NCI-H146 treated with DMSO at 0.1 percent for 48 hours (cell line): Measurements from ENCODE around the gene CNTNAP5.
A peak's percentile ranks its signal among the peaks of the same experiment; 100 is the strongest.

Source experiments
- DNase-seq: peaks from one replicate; lab custom pipeline; 2025; ENCODE audit not compliant: unreplicated experiment; lab: John Stamatoyannopoulos, UW

Gene CNTNAP5

GRCh38 chr2:124053796-124054195 is 28.7 kb downstream of the CNTNAP5 start:
- DNase-seq, result no peak

GRCh38 chr2:124063596-124063995 is 38.5 kb downstream of the CNTNAP5 start:
- no peak for DNase-seq

DNA sequence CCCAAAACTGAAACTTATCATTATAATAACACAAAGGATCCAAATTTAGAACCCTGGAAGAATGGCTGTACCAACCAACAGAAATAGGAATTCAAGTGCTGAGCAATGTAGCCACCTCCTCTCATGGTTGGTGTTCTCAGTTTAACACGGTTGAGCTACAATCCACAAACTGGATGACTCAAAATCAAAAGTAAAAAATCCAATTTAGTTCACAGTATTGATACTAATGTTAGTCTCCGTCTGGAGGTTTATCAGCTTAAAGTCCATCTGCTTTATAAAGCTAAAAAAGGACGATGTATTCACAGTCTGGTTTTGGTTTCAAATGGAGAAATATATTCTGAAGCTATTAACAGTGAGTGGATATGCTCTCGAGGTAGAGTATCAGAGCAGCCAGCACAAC is 40.5 kb downstream of the CNTNAP5 start:
- no peak for DNase-seq

GRCh38 chr2:124066776-124067175 is 41.7 kb downstream of the CNTNAP5 start:
- DNase-seq, result no peak

DNA sequence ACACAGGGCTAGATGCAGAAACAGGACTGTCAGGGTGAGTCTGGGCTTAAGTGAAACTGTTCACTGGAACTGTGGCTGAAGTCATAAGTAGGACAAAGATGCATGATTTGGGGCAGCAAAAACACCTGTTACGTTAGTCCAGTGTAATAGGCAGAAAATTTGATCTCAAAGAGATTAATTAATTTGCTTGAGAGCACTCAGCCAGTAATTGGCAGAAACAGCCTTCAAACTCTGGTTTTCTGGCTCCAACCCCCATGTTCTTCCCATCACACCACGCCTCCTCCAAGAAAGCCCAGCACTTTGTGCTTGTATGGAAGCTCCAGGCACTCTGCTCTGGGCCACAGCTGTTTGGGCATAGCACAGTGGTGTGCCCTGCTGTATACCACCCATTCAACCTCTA is 54.0 kb downstream of the CNTNAP5 start:
- DNase-seq, result no peak

DNA sequence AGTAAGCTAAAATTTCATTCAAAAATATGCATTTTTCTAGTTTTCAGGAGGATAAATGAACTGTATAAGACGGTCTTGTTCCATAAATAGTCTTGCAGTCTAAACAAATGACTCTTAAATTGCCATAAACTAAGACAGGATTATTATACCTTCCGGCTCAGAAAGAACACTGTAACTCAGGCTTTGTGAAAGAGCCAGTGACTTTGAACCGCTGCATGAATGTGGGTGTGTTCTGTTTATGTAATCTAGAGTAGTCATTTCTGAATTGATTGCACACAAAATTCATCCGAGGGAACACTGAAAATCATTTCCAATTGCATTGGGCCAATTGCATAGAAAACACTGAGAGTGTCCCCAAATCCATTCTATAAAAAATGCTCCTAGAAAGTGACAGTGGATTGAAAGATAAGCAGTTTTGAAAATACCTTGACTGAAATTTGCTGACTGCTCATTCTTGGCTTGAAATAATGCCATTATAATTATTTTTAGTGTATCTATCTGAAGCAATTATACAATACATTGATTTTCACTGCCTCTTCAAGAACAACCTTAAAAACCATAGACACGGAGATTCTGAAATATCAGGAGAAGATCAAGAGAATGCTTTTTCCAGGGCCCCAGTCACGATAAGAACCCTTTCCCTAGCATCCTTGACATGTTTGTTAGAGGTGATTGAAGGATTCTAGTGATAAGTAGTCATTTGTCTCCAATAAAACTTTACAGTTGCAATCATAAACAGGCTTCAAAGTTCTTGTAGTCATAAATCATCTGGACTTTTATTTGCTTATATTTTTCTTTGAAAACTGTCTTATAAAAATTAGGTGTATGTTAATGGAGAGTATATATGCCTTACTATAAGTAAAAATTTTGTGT is 55.4 kb downstream of the CNTNAP5 start:
- no peak for DNase-seq

- no peak for DNase-seq
Observed at GRCh38 chr2:124081154-124081716, 56.1 kb downstream of the CNTNAP5 start.

GRCh38 chr2:124088616-124089015 is 63.5 kb downstream of the CNTNAP5 start:
- DNase-seq, result no peak

DNA sequence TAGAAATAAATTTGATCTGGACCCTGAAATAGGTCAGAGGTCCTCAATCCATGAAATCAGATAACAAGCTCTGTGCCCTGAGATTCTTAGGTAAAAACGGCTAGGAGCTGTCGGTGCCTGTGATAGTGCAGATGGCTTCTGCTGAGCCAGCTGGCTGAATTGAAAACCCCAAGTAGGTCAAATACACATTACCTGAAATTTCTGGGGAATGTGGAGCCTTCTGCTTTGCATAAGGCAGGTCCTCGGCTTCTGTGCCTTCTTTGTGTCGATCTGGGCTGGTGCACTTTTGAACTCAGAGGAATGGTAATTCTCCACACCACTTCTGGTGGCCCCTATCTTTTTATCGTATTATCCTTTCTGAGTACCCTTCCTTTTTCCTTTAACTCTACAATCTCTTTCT is 66.6 kb downstream of the CNTNAP5 start:
- DNase-seq, result no peak

- DNase-seq, result no peak
Observed at GRCh38 chr2:124092651-124093050, 67.6 kb downstream of the CNTNAP5 start.

GRCh38 chr2:124104914-124105313 is 79.8 kb downstream of the CNTNAP5 start:
- DNase-seq, result no peak

DNA sequence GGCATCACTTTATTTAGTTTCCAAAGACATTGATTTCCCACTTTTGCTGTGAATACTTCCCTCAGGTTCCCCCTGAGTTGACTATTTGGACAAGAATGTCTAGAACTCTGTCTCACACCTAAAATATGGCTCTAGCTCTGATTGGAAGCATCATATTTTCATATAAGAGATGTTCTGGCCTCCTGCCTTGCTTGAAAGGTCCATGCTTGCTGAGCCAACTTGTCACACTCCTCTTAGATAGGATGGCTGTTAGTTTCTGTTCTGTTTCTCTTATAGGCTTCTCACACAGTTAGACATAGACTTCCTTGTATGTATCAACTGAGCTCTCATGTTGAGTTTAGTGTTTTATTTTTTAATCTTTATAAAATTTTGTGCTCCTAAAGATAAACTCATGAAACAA is 87.1 kb downstream of the CNTNAP5 start:
- no peak for DNase-seq

GRCh38 chr2:124112966-124113365 is 87.9 kb downstream of the CNTNAP5 start:
- no peak for DNase-seq

- no peak for DNase-seq
Observed at GRCh38 chr2:124120246-124120645, 95.2 kb downstream of the CNTNAP5 start.

DNA sequence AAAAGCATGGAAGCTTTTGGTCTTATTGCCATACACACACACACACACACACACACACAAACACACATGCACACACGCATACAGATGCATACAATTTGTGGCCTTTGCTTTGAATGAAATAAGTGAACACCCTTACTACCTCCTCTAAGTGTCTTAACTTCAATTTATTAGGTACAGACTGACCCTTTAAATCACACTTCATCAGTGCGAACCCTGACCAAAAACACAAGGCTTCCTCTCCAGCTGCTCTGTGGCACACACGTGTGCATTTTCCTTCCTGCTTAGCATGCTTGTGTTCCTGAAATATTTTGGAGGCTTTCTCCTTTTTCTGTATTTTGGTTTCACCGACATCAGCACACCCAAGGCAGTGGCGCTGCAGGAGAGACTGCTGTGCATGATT is 96.0 kb downstream of the CNTNAP5 start:
- DNase-seq, result no peak

DNA sequence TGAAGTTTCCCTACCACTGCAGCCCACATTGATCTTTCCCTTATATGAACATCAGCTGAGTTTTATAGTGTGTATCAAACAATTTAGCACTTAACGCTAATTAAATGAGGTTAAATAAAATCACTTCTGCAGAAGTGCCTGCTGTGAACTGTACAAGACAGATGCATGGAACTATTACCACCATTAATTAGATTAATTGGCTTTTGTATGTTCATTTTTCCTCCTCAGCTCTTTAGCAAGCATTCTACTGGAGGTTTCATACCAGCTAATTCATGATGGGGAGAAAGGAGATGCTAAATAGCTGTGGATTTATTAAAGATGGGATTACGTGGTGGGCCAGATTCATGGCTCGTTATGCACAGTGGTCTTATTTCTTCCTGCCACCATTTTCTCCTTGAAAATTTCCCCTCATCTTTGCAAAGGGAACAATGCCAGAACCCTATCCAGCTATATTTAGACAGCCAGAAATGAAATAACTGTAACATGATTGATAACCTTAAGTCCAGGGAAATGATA is 96.7 kb downstream of the CNTNAP5 start:
- DNase-seq, result no peak

- no peak for DNase-seq
Observed at GRCh38 chr2:124122340-124122739, 97.3 kb downstream of the CNTNAP5 start.

DNA sequence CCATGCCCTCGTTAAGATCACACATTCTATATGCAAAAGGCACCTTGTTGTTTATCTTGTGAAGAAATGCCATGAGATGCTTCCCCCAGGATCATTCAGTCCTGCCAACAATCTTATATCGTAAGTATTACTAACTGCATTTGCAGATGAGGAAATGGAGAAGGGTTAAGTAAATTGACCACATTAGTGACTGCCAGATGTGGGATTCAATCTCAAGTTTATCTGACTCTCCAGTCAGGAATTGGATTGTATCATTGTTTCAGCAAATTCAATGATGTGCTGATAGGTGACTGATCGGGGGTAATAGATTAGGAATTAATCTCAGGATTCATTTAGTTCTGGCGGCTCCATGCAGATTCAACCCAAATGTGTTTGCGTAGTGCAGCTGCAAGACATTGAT is 106.2 kb downstream of the CNTNAP5 start:
- DNase-seq, result no peak

- no peak for DNase-seq
Observed at GRCh38 chr2:124136110-124136509, 111.0 kb downstream of the CNTNAP5 start.

DNA sequence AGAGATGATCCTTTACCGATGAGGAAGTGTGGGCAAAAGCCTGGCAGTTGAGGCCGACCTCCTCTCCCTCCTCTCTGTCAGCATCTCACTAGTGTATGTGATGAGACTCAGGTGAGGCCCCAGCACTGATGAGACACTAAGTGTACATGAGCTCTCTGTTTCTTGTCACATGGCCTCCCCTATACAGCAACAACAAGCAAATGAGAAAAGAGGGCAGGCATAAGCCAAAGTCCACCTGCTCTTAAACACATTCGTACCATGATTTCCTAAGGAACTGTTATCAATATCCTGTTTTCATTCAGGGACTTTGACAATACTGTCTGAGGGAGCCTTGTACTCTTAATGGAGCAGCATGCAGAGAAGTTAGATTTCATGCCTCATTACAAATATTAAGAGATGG is 113.0 kb downstream of the CNTNAP5 start:
- DNase-seq, result no peak

GRCh38 chr2:124145982-124146381 is 120.9 kb downstream of the CNTNAP5 start:
- peak; percentile 36 for DNase-seq

DNA sequence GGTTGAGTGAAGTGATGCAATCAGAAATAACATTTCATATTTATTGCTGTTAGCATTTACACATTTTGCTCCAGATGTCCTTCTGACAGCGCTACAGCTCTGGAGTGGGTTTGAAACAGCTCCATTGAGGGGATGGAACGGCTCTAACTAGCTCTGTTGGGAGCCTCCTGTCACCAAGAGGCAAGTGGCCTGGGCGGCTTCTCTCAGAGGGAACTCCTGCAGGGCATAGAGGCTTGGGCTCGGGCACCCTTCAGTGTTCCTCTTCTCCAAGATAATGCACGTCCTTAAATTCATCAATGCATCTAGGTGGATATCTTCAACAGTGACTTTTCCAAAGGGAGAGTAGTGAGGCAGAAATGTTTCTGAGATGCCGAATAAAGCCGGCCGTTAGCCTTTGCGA is 122.5 kb downstream of the CNTNAP5 start:
- DNase-seq, result no peak

GRCh38 chr2:124149571-124149970 is 124.5 kb downstream of the CNTNAP5 start:
- no peak for DNase-seq
